Endothelial cell (in vitro differentiated cells): ENCODE results near the gene FOXP2. TPM values are rescaled to one million over a fixed set of nuclear protein-coding genes. Genes with fewer than 3 reads are reported as not detected.

ENCODE experiments used
- DNase-seq: peaks from one replicate; pipeline ENCODE4 v3.0.0; 2021; ENCODE audit warnings: low spot score
- H3K27ac Mint-ChIP-seq: one replicate; pipeline ENCODE4 v1.8.0; 2021; ENCODE audit warnings: mixed read lengths, inconsistent platforms; ENCODE audit not compliant: unreplicated experiment
- H3K27me3 Mint-ChIP-seq: one replicate; pipeline ENCODE4 v1.8.0; 2021; ENCODE audit warnings: mild to moderate bottlenecking, moderate library complexity, mixed read lengths, inconsistent platforms; ENCODE audit not compliant: unreplicated experiment
- H3K36me3 Mint-ChIP-seq: one replicate; pipeline ENCODE4 v1.8.0; 2021; ENCODE audit warnings: mild to moderate bottlenecking, low read depth, mixed read lengths, inconsistent platforms; ENCODE audit not compliant: unreplicated experiment
- H3K4me1 Mint-ChIP-seq: one replicate; pipeline ENCODE4 v1.8.0; 2021; ENCODE audit warnings: mild to moderate bottlenecking, mixed read lengths, inconsistent platforms; ENCODE audit not compliant: unreplicated experiment
- H3K4me3 Mint-ChIP-seq: one replicate; pipeline ENCODE4 v1.8.0; 2021; ENCODE audit warnings: mild to moderate bottlenecking, mixed read lengths, inconsistent platforms; ENCODE audit not compliant: unreplicated experiment
- H3K9me3 Mint-ChIP-seq: one replicate; pipeline ENCODE4 v1.8.0; 2021; ENCODE audit warnings: mixed read lengths, inconsistent platforms; ENCODE audit not compliant: unreplicated experiment
- CTCF ChIP-seq: fragments of 200-600 bp; sonication (generic); IDR thresholded peaks from one replicate; pipeline ENCODE4 v1.5.0; 2021; ENCODE audit warnings: antibody characterized with exemption; ENCODE audit not compliant: unreplicated experiment
- total RNA-seq: library from RNA; stranded (reverse); fragmentation: NEBNext Ultra II Directional; extraction: Animal tissue kit (Norgen Biotek cat#: 25700); gene quantifications from one replicate; pipeline ENCODE4 v1.2.1, GENCODE V29; 2021; ENCODE audit not compliant: unreplicated experiment

Gene FOXP2
- total RNA-seq, 1 donor from 2014 or later = 9.1 TPM

GRCh38 chr7:114644455-114644854 lies 229.8 kb downstream of the FOXP2 start:
- Mint-ChIP-seq H3K4me3 (no peak overlapping the region), H3K36me3 (no peaks in the 10 kb centered on the region), H3K4me1 (no peaks in the 10 kb centered on the region), H3K27me3 (no peaks in the 10 kb centered on the region), H3K27ac (no peak overlapping the region), H3K9me3 (no peaks in the 10 kb centered on the region)
- TF ChIP-seq CTCF = no peak
- no peak for DNase-seq

GRCh38 chr7:114645451-114645850 lies 230.8 kb downstream of the FOXP2 start:
- no peaks in the 10 kb centered on the region for H3K27me3 Mint-ChIP-seq
- DNase-seq = no peak
- H3K9me3 Mint-ChIP-seq = no peaks in the 10 kb centered on the region
- no peak overlapping the region for H3K27ac Mint-ChIP-seq
- H3K4me3 Mint-ChIP-seq = no peak overlapping the region
- no peak for TF ChIP-seq CTCF
- no peaks in the 10 kb centered on the region for H3K4me1 Mint-ChIP-seq
- H3K36me3 Mint-ChIP-seq = no peaks in the 10 kb centered on the region

GRCh38 chr7:114647518-114647917 lies 232.9 kb downstream of the FOXP2 start:
- Mint-ChIP-seq H3K27me3 (no peaks in the 10 kb centered on the region), H3K4me3 (no peak overlapping the region), H3K27ac (no peak overlapping the region), H3K9me3 (no peaks in the 10 kb centered on the region), H3K36me3 (no peaks in the 10 kb centered on the region), H3K4me1 (no peaks in the 10 kb centered on the region)
- no peak for TF ChIP-seq CTCF
- no peak for DNase-seq

GRCh38 chr7:114648117-114648516 lies 233.5 kb downstream of the FOXP2 start:
- Mint-ChIP-seq H3K9me3 (no peaks in the 10 kb centered on the region), H3K27ac (no peak overlapping the region), H3K27me3 (no peaks in the 10 kb centered on the region), H3K4me3 (no peak overlapping the region), H3K4me1 (no peaks in the 10 kb centered on the region), H3K36me3 (no peaks in the 10 kb centered on the region)
- no peak for TF ChIP-seq CTCF
- no peak for DNase-seq

GRCh38 chr7:114648680-114649079 lies 234.1 kb downstream of the FOXP2 start:
- no peak for TF ChIP-seq CTCF
- no peak overlapping the region for H3K27ac Mint-ChIP-seq
- no peaks in the 10 kb centered on the region for H3K27me3 Mint-ChIP-seq
- no peak overlapping the region for H3K4me3 Mint-ChIP-seq
- H3K36me3 Mint-ChIP-seq = no peaks in the 10 kb centered on the region
- DNase-seq = no peak
- H3K4me1 Mint-ChIP-seq = no peaks in the 10 kb centered on the region
- no peaks in the 10 kb centered on the region for H3K9me3 Mint-ChIP-seq
